Right ventricle myocardium superior (tissue), 1 donor: ENCODE measurements around the gene PPP2R2B. TPM values are rescaled to one million over a fixed set of nuclear protein-coding genes. Genes with fewer than 3 reads are reported as not detected.

ENCODE experiments used
- ATAC-seq: fragments of 200-7000 bp; cut with Tn5 transposase; one replicate; pipeline ENCODE4 v1.9.1; 2020; ENCODE audit warnings: mild to moderate bottlenecking; ENCODE audit not compliant: poor library complexity
- DNase-seq: peaks from one replicate; pipeline ENCODE4 v3.0.0-alpha.2; 2020
- intact Hi-C: fragments of 100-400 bp; cut with DNase I; formaldehyde crosslinking; loops from one replicate; pipeline ENCODE4 v1.11.2; 2022
- total RNA-seq: library from RNA; stranded (reverse); fragmentation: NEBNext Ultra II Directional; extraction: Animal tissue kit (Norgen Biotek cat#: 25700); gene quantifications from one replicate; pipeline ENCODE4 v1.2.1, GENCODE V29; 2021
- donor health status: DM: no; HTN: yes; CAD: no; lungs with severe emphysema.

PPP2R2B gene
- total RNA-seq, 1 donor from 2014 or later: 0.19 TPM

- DNase-seq (no peak), ATAC-seq (no peak)
- intact Hi-C loops: no loop called here
Observed at GRCh38 chr5:146683861-146684260, 194.7 kb downstream of the PPP2R2B start.

DNA sequence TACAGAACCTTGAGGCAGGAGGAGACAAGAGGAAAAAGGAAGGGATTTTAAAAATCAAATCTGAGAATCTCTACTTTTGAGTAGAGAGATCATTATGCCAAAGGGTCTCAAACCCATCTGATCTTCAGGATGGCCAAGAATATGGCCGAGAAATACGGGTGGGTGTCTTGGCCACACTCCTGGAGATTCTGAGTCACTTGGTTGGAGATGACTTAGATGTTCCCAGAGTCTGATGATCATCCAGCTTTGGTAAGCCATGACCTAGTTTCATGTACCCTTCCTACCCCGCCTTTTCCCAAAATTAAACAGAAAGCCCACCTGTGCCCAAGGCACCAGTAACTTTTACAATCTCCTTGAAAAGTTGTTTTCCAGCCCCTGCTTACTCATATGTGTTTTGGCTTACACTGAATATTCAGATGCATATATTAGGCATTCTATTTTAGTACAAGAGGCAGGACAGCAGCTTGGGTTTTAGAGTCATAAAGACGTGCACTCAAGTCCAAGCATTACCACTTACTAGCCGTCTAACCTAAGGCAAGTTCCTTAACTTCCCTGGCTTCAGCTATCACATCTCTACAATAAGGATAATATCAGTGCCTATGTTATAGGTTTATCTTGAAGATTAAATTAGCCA lies 195.5 kb downstream of the PPP2R2B start:
- ATAC-seq: no peak
- intact Hi-C loops: no loop called here

DNA sequence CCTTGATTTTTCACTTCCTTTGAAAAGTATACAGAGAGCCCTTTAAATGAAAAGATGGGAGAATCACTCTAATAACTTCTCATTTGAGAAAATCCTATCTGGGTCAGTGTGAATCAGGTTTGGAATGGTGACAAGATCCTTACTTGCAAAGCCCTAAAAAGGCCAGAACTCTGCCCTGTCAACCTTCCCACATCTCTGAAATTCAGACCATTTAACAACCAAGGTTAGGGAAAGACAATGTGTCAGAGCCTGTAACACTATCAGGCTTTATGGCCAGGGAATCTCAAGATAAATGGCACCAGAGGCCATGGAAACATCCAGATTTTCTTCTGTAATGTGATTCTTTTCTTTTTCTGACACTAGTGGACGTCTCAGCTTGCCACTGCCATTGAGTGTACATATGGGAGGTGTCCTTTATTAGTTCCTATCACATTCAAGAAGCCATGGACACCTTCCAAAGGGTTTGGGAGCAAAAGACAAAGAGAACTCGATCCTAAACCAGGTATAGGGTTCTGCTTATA lies 196.9 kb downstream of the PPP2R2B start:
- ATAC-seq (no peak), DNase-seq (no peak)
- intact Hi-C loops: no loop called here

More for the DNA sequence above, 195.5 kb downstream of the PPP2R2B start:
- DNase-seq: no peak

GRCh38 chr5:146680846-146681584 lies 197.5 kb downstream of the PPP2R2B start:
- DNase-seq: no peak
- no peak for ATAC-seq
- intact Hi-C loops: no loop called here

GRCh38 chr5:146675636-146676035 lies 202.9 kb downstream of the PPP2R2B start:
- ATAC-seq: no peak
- no peak for DNase-seq
- intact Hi-C loops: no loop called here

- ATAC-seq (no peak), DNase-seq (no peak)
- intact Hi-C loops: no loop called here
Observed at GRCh38 chr5:146672866-146673265, 205.7 kb downstream of the PPP2R2B start.

- ATAC-seq: no peak
- no peak for DNase-seq
- intact Hi-C loops: no loop called here
Observed at GRCh38 chr5:146671561-146672295, 206.8 kb downstream of the PPP2R2B start.

GRCh38 chr5:146669656-146670055 lies 208.9 kb downstream of the PPP2R2B start:
- ATAC-seq (no peak), DNase-seq (no peak)
- intact Hi-C loops: no loop called here

DNA sequence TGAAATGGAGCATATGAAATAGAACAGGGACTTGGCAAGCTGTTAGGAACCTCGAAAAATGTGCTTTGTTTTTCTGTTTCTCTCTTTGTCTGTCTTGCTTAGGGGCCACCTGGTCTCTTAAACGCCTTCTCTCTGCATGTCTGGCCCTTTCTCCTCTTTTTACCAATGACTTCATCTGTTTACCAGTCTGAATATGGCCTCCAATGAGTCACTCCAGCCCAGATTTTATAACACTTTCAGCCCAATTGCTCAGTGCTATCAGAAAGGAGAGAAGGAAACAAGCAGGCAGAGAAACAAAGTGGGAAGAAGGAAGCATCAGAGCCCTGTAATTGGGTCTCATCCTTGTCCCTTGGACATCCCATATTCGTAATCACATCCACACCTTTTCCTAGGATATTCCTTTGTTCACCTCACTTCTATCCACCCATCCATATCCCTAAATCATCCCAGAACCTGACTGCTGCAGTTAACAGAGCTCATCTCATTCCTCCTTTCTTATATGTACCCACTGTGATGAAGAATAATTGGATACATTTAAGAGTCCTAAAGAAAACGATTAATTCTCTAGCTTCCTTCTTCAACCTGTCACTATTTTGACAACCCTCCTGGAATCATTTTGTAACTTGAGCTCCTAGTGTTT lies 210.8 kb downstream of the PPP2R2B start:
- intact Hi-C loops: no loop called here
- peak; percentile 55 for ATAC-seq
- no peak for DNase-seq

GRCh38 chr5:146662229-146662628 lies 216.3 kb downstream of the PPP2R2B start:
- intact Hi-C loops: no loop called here
- DNase-seq (no peak), ATAC-seq (no peak)

- DNase-seq: no peak
- ATAC-seq: no peak
- intact Hi-C loops: no loop called here
Observed at GRCh38 chr5:146660376-146660960, 218.1 kb downstream of the PPP2R2B start.

- ATAC-seq (no peak), DNase-seq (no peak)
- intact Hi-C loops: no loop called here
Observed at GRCh38 chr5:146659961-146660360, 218.6 kb downstream of the PPP2R2B start.

- intact Hi-C loops: no loop called here
- no peak for DNase-seq
- no peak for ATAC-seq
Observed at GRCh38 chr5:146656703-146657102, 221.9 kb downstream of the PPP2R2B start.

DNA sequence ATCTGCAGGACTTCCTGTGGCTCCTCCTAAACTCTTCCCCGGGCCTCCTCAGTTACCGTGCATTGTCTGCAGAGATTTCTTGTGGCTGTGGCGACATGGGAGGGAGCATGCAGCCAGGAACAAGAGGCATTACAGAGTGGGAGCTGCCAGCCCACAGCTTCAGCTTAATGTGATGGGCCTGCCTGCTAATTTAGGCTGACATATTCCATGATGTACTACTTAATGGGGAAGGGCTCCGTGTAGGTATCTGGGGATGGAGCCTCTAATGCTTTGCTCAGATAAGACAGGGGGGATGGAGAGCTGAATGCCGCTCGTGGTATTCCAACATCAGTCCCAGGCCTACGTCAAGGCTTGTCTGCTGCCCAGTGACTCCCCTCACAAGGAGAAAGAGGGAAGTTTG lies 225.0 kb downstream of the PPP2R2B start:
- ATAC-seq: no peak
- intact Hi-C loops: no loop called here
- no peak for DNase-seq

GRCh38 chr5:146652547-146652946 lies 226.0 kb downstream of the PPP2R2B start:
- DNase-seq (no peak), ATAC-seq (no peak)
- intact Hi-C loops: no loop called here

- no peak for ATAC-seq
- no peak for DNase-seq
- intact Hi-C loops: loop anchor here (10.0 kb wide), 1 partner anchor 317 kb away; no protein-coding TSS in a partner anchor
Observed at GRCh38 chr5:146647656-146648199, 230.8 kb downstream of the PPP2R2B start.

DNA sequence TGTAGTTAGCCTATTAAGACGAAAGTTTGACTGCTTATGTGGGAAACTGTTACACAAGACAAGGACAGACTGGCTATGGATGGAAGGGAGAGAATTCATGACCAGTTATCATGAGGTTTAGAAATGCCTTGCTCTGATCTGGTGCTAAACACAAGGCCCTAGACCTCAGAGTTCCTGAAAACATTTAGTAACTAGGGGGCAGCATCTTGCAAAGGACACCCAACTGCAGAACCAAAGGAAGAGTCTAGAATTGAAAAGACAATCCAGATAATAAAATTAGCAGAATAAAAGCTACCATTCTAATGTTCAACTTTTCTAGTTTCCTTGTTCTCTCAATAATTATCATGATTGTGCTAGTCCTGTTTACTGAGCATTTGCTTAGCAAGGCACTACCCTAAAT lies 232.1 kb downstream of the PPP2R2B start:
- intact Hi-C loops: loop anchor here (10.0 kb wide), 1 partner anchor 318 kb away; no protein-coding TSS in a partner anchor
- DNase-seq (no peak), ATAC-seq (no peak)

DNA sequence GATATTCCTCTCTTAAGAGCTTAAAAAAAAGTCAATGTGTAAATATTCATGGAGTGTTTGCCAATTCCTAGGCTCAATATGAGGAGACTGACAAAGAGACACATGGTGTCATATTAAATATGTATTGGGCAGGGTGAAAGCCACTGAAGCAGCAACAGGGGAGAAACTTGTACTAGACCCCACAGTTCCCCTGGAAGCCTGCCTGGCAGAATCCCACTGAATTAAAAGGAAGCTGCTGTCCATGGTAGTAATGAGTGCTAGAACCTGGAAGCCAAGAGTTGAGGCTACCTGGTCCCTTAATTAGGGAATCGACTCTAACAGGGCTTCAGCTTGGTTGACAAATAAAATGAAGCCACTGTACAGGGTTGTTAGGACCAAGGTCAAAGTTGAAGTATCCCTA lies 233.2 kb downstream of the PPP2R2B start:
- ATAC-seq (no peak), DNase-seq (no peak)
- intact Hi-C loops: loop anchor here (10.0 kb wide), 1 partner anchor 319 kb away; no protein-coding TSS in a partner anchor
